H1 (cell line): ENCODE data around the gene DPYD. TPM values are rescaled to one million over a fixed set of nuclear protein-coding genes. Genes with fewer than 3 reads are reported as not detected.

Source experiments
- CTCF ChIA-PET: fragments of 300-600 bp; sonication (Branson Sonifier 250); formaldehyde crosslinking; loops from one replicate; lab custom pipeline; 2021; ENCODE audit not compliant: partially characterized antibody; lab: Charles Lee
- POLR2A ChIA-PET: fragments of 300-600 bp; sonication (Branson Sonifier 250); formaldehyde crosslinking; loops from one replicate; lab custom pipeline; 2021; ENCODE audit warnings: inconsistent platforms; ENCODE audit not compliant: partially characterized antibody; lab: Charles Lee
- DNase-seq, 2 experiments: peaks; one replicate each; pipeline versions ENCODE4 v3.0.0 to v3.0.0-alpha.2; 2010 to 2022; ENCODE audit warnings: low spot score in 2 of 2, low read depth in 1 of 2, mixed read lengths in 1 of 2
- FAIRE-seq: peaks from 2 replicates; lab custom pipeline; 2011; peaks lifted over from hg19 to GRCh38; lab: Jason Lieb, UNC
- H2AFZ ChIP-seq: 2 replicates; pipeline ENCODE4 v1.8.1; 2012; ENCODE audit warnings: low read length, inconsistent platforms
- H2AK5ac ChIP-seq: 2 replicates; pipeline ENCODE4 v1.6.1; 2013; ENCODE audit warnings: low read depth, low read length
- H2BK120ac ChIP-seq: replicated peaks from 2 replicates; pipeline ENCODE3; 2013; ENCODE audit warnings: low read depth, low read length, inconsistent platforms
- H2BK12ac ChIP-seq: 2 replicates; pipeline ENCODE4 v1.6.1; 2013; ENCODE audit warnings: low read depth, low read length
- H2BK15ac ChIP-seq: 2 replicates; pipeline ENCODE4 v1.6.1; 2013; ENCODE audit warnings: low read length
- H2BK20ac ChIP-seq: 2 replicates; pipeline ENCODE4 v1.6.1; 2013; ENCODE audit warnings: low read length
- H2BK5ac ChIP-seq: 2 replicates; pipeline ENCODE4 v1.6.1; 2013; ENCODE audit warnings: low read depth, low read length
- H3K14ac ChIP-seq: 2 replicates; pipeline ENCODE4 v1.6.1; 2013; ENCODE audit warnings: inconsistent platforms; ENCODE audit not compliant: insufficient read length
- H3K18ac ChIP-seq: 2 replicates; pipeline ENCODE4 v1.6.1; 2013; ENCODE audit warnings: low read length; ENCODE audit errors: extremely low read depth
- H3K23ac ChIP-seq: 2 replicates; pipeline ENCODE4 v1.6.1; 2013; ENCODE audit warnings: inconsistent platforms; ENCODE audit not compliant: insufficient read length
- H3K23me2 ChIP-seq: 2 replicates; pipeline ENCODE4 v1.6.1; 2013; ENCODE audit warnings: low read depth, low read length
- H3K27ac ChIP-seq: 2 replicates; pipeline ENCODE4 v1.6.1; 2011; ENCODE audit warnings: low read depth, low read length, inconsistent platforms
- H3K27me3 ChIP-seq, 4 experiments: replicated peaks in 1 of 4; 1 replicate in 1 of 4; 2 replicates in 3 of 4; pipeline versions ENCODE4 v1.6.1 to v1.8.1; 2011 to 2013; ENCODE audit warnings: low read length in 3 of 4, mild to moderate bottlenecking in 3 of 4, inconsistent platforms in 2 of 4, mixed read lengths in 2 of 4, moderate library complexity in 1 of 4; ENCODE audit not compliant: control insufficient read depth in 3 of 4, insufficient read depth in 3 of 4; ENCODE audit errors: extremely low read depth in 1 of 4
- H3K36me3 ChIP-seq, 4 experiments: 2 replicates each; pipeline versions ENCODE4 v1.6.1 to v1.8.1; 2011 to 2013; ENCODE audit warnings: mild to moderate bottlenecking in 4 of 4, low read length in 3 of 4, moderate library complexity in 2 of 4, control low read depth in 1 of 4, inconsistent platforms in 1 of 4; ENCODE audit not compliant: insufficient read depth in 4 of 4, control insufficient read depth in 2 of 4
- H3K4ac ChIP-seq: replicated peaks from 2 replicates; pipeline ENCODE3; 2013; ENCODE audit warnings: low read length, low read depth, mixed read lengths, inconsistent platforms; ENCODE audit not compliant: insufficient read length
- H3K4me1 ChIP-seq, 4 experiments: replicated peaks in 1 of 4; 1 replicate in 1 of 4; 2 replicates in 3 of 4; pipeline versions ENCODE4 v1.6.1 to v1.8.1; 2011 to 2013; ENCODE audit warnings: low read length in 3 of 4, inconsistent platforms in 2 of 4, mixed read lengths in 1 of 4; ENCODE audit not compliant: insufficient read depth in 4 of 4, control insufficient read depth in 3 of 4
- H3K4me2 ChIP-seq, 2 experiments: 2 replicates each; pipeline versions ENCODE4 v1.6.1 to v1.8.1; 2011 to 2013; ENCODE audit warnings: low read depth in 2 of 2, low read length in 2 of 2, control low read depth in 1 of 2, inconsistent platforms in 1 of 2, mild to moderate bottlenecking in 1 of 2; ENCODE audit not compliant: insufficient read depth in 1 of 2
- H3K4me3 ChIP-seq, 4 experiments: fragments of 200-600, 300-600 bp in 1 of 4; sonication (generic), shearing (Covaris generic), sonication (Bioruptor Twin) in 1 of 4; 2 replicates each; pipeline versions ENCODE4 v1.5.1 to v1.8.1; 2011 to 2016; ENCODE audit warnings: low read length in 4 of 4, low read depth in 3 of 4, control low read depth in 2 of 4, inconsistent platforms in 2 of 4, mild to moderate bottlenecking in 2 of 4, mixed read lengths in 1 of 4, moderate library complexity in 1 of 4; ENCODE audit not compliant: insufficient read depth in 2 of 4; ENCODE audit errors: extremely low read depth in 1 of 4
- H3K56ac ChIP-seq: replicated peaks from 2 replicates; pipeline ENCODE3; 2013; ENCODE audit warnings: low read depth, mild to moderate bottlenecking, mixed read lengths, low read length, inconsistent platforms; ENCODE audit not compliant: insufficient read length
- H3K79me1 ChIP-seq: 2 replicates; pipeline ENCODE4 v1.6.1; 2013; ENCODE audit warnings: low read depth, low read length, control low read depth
- H3K79me2 ChIP-seq, 2 experiments: 2 replicates each; pipeline versions ENCODE4 v1.6.1 to v1.8.1; 2012 to 2013; ENCODE audit warnings: low read length in 2 of 2, mild to moderate bottlenecking in 2 of 2, inconsistent platforms in 1 of 2; ENCODE audit not compliant: insufficient read depth in 2 of 2, control insufficient read depth in 1 of 2
- H3K9ac ChIP-seq, 4 experiments: replicated peaks in 1 of 4; 1 replicate in 1 of 4; 2 replicates in 3 of 4; pipeline versions ENCODE4 v1.6.1 to v1.8.1; 2011 to 2013; ENCODE audit warnings: low read depth in 3 of 4, low read length in 3 of 4, control low read depth in 2 of 4, mild to moderate bottlenecking in 2 of 4, moderate library complexity in 2 of 4, inconsistent platforms in 1 of 4; ENCODE audit errors: extremely low read depth in 1 of 4
- H3K9me3 ChIP-seq, 2 experiments: 2 replicates each; pipeline versions ENCODE4 v1.6.1 to v1.8.1; 2012 to 2013; ENCODE audit warnings: mild to moderate bottlenecking in 2 of 2, moderate library complexity in 2 of 2, control low read depth in 1 of 2, inconsistent platforms in 1 of 2, low read depth in 1 of 2, low read length in 1 of 2, mixed read lengths in 1 of 2; ENCODE audit not compliant: insufficient read depth in 2 of 2
- H4K20me1 ChIP-seq, 2 experiments: replicated peaks in 1 of 2; 2 replicates each; pipeline versions ENCODE3 to v1.8.1; 2011 to 2013; ENCODE audit warnings: inconsistent platforms in 2 of 2, low read length in 2 of 2, mild to moderate bottlenecking in 1 of 2; ENCODE audit not compliant: insufficient read depth in 2 of 2, control insufficient read depth in 1 of 2
- H4K5ac ChIP-seq: 2 replicates; pipeline ENCODE4 v1.6.1; 2013; ENCODE audit warnings: low read length, low read depth, mixed read lengths, inconsistent platforms; ENCODE audit not compliant: insufficient read length
- H4K8ac ChIP-seq: 2 replicates; pipeline ENCODE4 v1.8.0; 2013; ENCODE audit warnings: mild to moderate bottlenecking, moderate library complexity, low read length, inconsistent platforms; ENCODE audit not compliant: insufficient read depth; ENCODE audit errors: extremely low read depth
- H4K91ac ChIP-seq: replicated peaks from 2 replicates; pipeline ENCODE3; 2013; ENCODE audit warnings: low read length, mixed read lengths, inconsistent platforms; ENCODE audit not compliant: insufficient read length
- ATF2 ChIP-seq: IDR thresholded peaks from 2 replicates; pipeline ENCODE4 v1.6.1; 2012; ENCODE audit warnings: low read length, inconsistent platforms
- CEBPB ChIP-seq: IDR thresholded peaks from 2 replicates; pipeline ENCODE4 v1.6.1; 2012; ENCODE audit warnings: low read depth, low read length
- CHD1 ChIP-seq: IDR thresholded peaks from 2 replicates; pipeline ENCODE4 v1.6.1; 2012; ENCODE audit warnings: low read depth, low read length, improper control_type of control experiment
- CTBP2 ChIP-seq: IDR thresholded peaks from 2 replicates; pipeline ENCODE4 v1.7.0; 2011; ENCODE audit warnings: borderline replicate concordance, mild to moderate bottlenecking, moderate library complexity, mixed read lengths, low read length; ENCODE audit not compliant: insufficient read depth, insufficient read length
- EZH2 ChIP-seq: fragments of 200-600 bp; sonication (generic); IDR thresholded peaks from 2 replicates; pipeline ENCODE4 v1.7.1; 2012; ENCODE audit warnings: low read depth, mild to moderate bottlenecking, moderate library complexity, low read length, inconsistent platforms; ENCODE audit not compliant: severe bottlenecking
- FOSL1 ChIP-seq: IDR thresholded peaks from 2 replicates; pipeline ENCODE4 v1.6.1; 2011; ENCODE audit warnings: mild to moderate bottlenecking, low read depth, low read length, moderate library complexity; ENCODE audit not compliant: insufficient read depth
- GABPA ChIP-seq: IDR thresholded peaks from 2 replicates; pipeline ENCODE4 v1.6.1; 2011; ENCODE audit warnings: mild to moderate bottlenecking, low read length, moderate library complexity, borderline replicate concordance; ENCODE audit not compliant: insufficient read depth
- MAFK ChIP-seq: IDR thresholded peaks from 2 replicates; pipeline ENCODE4 v1.6.1; 2012; ENCODE audit warnings: low read depth, mild to moderate bottlenecking, improper control_type of control experiment, low read length
- POU5F1 ChIP-seq: IDR thresholded peaks from 2 replicates; pipeline ENCODE4 v1.6.1; 2011; ENCODE audit warnings: low read depth, mild to moderate bottlenecking, low read length, moderate library complexity
- SAP30 ChIP-seq: fragments of 300-600 bp; sonication (generic); IDR thresholded peaks from 2 replicates; pipeline ENCODE4 v1.7.1; 2012; ENCODE audit warnings: low read length, moderate library complexity, mild to moderate bottlenecking, inconsistent platforms; ENCODE audit not compliant: insufficient read depth, insufficient replicate concordance
- SIRT6 ChIP-seq: IDR thresholded peaks from one replicate; pipeline ENCODE4 v1.7.1; 2012; ENCODE audit warnings: low read length, inconsistent platforms
- SIX5 ChIP-seq: IDR thresholded peaks from 2 replicates; pipeline ENCODE4 v1.6.1; 2011; ENCODE audit warnings: mild to moderate bottlenecking, low read depth, low read length
- TBP ChIP-seq: IDR thresholded peaks from 2 replicates; pipeline ENCODE4 v1.6.1; 2011; ENCODE audit warnings: low read depth, low read length, improper control_type of control experiment
- TCF12 ChIP-seq: IDR thresholded peaks from 2 replicates; pipeline ENCODE4 v1.6.1; 2011; ENCODE audit warnings: low read depth, mild to moderate bottlenecking, low read length
- polyA plus RNA-seq, 7 experiments: library from polyadenylated mRNA; depleted of rRNA in 3 of 7; stranded (reverse) in 5 of 7; unstranded in 2 of 7; fragments of >200 nt in 5 of 7; fragments of 200-250 nt in 2 of 7; gene quantifications; 1 replicate in 5 of 7; 2 replicates in 1 of 7; 4 replicates in 1 of 7; pipeline versions ENCODE4 v1.2.1 to v1.2.3, GENCODE V29; 2011 to 2013; ENCODE audit warnings: missing spikeins in 2 of 7, mixed read lengths in 2 of 7
- total RNA-seq: library from RNA; stranded (reverse); fragmentation: NEBNext Ultra II Directional; extraction: Animal tissue kit (Norgen Biotek cat#: 25700); gene quantifications from 2 replicates; pipeline ENCODE4 v1.2.1, GENCODE V29; 2021

DPYD gene
- total and polyA plus RNA-seq, 2 of the 8 experiments (the other 6 are each of a cell fraction or from before 2014, with no cell fraction given): 0.29 to 0.73 TPM

GRCh38 chr1:97207868-97208267, 713.0 kb downstream of the DPYD start:
- no peak for FAIRE-seq
- no peak overlapping the region for H2BK12ac ChIP-seq
- H3K9me3 ChIP-seq: no peaks in the 10 kb centered on the region
- H4K20me1 ChIP-seq: no peaks in the 10 kb centered on the region
- H3K14ac ChIP-seq: no peak overlapping the region
- no peaks in the 10 kb centered on the region for H3K79me1 ChIP-seq
- ChIA-PET CTCF (interaction anchor here (1.5 kb wide), 1 partner anchor 8 kb away, joined by 4 read pairs; no protein-coding TSS in a partner anchor), POLR2A (interaction anchor here (0.6 kb wide), 1 partner anchor 244 kb away, joined by 3 read pairs; no protein-coding TSS in a partner anchor)
- no peaks in the 10 kb centered on the region for H3K23me2 ChIP-seq
- no peak overlapping the region for H3K4me3 ChIP-seq
- no peak overlapping the region for H2BK20ac ChIP-seq
- H3K4me2 ChIP-seq: no peak overlapping the region
- H3K18ac ChIP-seq: no peak overlapping the region
- H2AK5ac ChIP-seq: no peak overlapping the region
- H3K79me2 ChIP-seq: no peaks in the 10 kb centered on the region
- H3K4ac ChIP-seq: no peak overlapping the region
- no peak overlapping the region for H3K56ac ChIP-seq
- no peak for DNase-seq
- H3K23ac ChIP-seq: no peak overlapping the region
- H4K8ac ChIP-seq: no peak overlapping the region
- H3K4me1 ChIP-seq: peaks cover 0 to 3% (median 0%) of the 10 kb centered on the region in 4 experiments; a peak in 1 of 7 replicates
- H2BK5ac ChIP-seq: no peak overlapping the region
- no peak overlapping the region for H3K9ac ChIP-seq
- no peak overlapping the region for H3K27ac ChIP-seq
- H4K91ac ChIP-seq: no peak overlapping the region
- no peaks in the 10 kb centered on the region; a peak in 1 of 8 replicates for H3K36me3 ChIP-seq
- no peak overlapping the region for H2BK15ac ChIP-seq
- H2BK120ac ChIP-seq: no peak overlapping the region
- no peak overlapping the region for H2AFZ ChIP-seq
- H4K5ac ChIP-seq: no peak overlapping the region
- no peaks in the 10 kb centered on the region for H3K27me3 ChIP-seq
- TF ChIP-seq SIRT6: no peak
- no peak for TF ChIP-seq POU5F1
- TF ChIP-seq FOSL1: no peak
- TF ChIP-seq MAFK: no peak
- no peak for TF ChIP-seq TCF12
- no peak for TF ChIP-seq GABPA
- no peak for TF ChIP-seq EZH2
- no peak for TF ChIP-seq SAP30
- TF ChIP-seq CTBP2: no peak
- no peak for TF ChIP-seq ATF2
- no peak for TF ChIP-seq TBP
- no peak for TF ChIP-seq CEBPB
- no peak for TF ChIP-seq SIX5
- TF ChIP-seq CHD1: no peak
